Gastrocnemius medialis (tissue), 4 donors: ENCODE measurements around the gene RETN.
A peak's percentile ranks its signal among the peaks of the same experiment; 100 is the strongest.

Experiments used
- CTCF ChIP-seq, 5 experiments: fragments of 450-650 bp in 3 of 5; fragments of 200-600 bp in 2 of 5; sonication (generic) in 2 of 5; IDR thresholded peaks in 4 of 5; conservative IDR thresholded peaks in 1 of 5; 1 replicate in 4 of 5; 2 replicates in 1 of 5; pipeline ENCODE4 v1.5.1; 2016 to 2019; ENCODE audit warnings: antibody characterized with exemption in 5 of 5, mild to moderate bottlenecking in 3 of 5, moderate library complexity in 3 of 5
- POLR2A ChIP-seq, 2 donors: fragments of 450-650 bp; IDR thresholded peaks; one replicate each; pipeline ENCODE4 v1.6.1; 2017; ENCODE audit warnings: antibody characterized with exemption in 2 of 2, mild to moderate bottlenecking in 2 of 2, moderate library complexity in 2 of 2

DNA sequence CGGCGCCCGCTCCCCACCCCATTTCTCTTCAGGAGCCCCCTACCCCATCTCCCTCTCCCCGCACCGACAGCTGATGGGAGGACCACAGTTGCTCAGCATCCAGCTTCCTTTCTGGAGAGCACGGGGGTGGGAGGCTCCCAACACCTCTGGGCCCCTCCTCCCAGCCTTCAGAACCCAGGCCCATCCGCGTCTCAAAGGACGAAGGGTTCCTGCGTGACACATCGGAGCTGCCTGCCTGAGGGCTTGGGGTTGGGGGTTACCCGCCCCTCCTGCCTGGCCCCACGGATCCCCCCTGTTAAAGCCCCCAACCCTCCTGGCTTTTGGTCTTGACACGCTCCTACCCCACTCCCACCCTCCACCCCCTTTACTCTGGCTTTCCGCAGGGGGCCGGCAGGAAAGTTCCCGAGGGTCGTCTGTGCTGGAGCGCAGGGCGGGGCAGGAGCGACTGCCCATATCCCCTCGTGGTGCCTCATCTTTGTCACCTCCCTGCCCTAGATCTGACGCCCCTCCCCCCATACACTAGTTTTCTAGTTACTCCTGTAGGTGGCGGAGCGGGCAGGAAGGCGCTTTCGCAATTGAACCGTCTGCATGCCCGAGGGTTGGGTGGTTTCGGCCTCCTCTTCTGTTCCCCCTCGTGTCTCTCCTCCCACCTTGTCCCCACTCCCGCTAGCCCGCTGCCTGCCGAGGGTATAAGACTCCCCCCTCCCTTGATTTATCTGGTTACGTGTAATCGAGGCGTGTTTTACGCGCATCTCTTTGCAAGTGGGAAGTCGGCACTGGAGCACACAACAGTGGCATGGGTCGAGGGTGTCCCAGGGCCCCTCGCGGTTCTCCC is 12.7 kb downstream of the RETN start:
- peak in 4 of 5 experiments; percentile 11 to 53 (median 32) for TF ChIP-seq CTCF (IDR thresholded peaks at IDR 0.05 in 4 of 5, conservative IDR thresholded peaks at IDR 0.05 in 1 of 5)
- TF ChIP-seq POLR2A (IDR thresholded peaks at IDR 0.05), result no peak
